Hematopoietic multipotent progenitor cell treated with erythropoietin and hydrocortisone succinate and interleukin-3 and kit ligand, for 15 days (in vitro differentiated cells): Measurements from ENCODE around the gene CYB5D1.

Experiments used
- DNase-seq: peaks from one replicate; pipeline ENCODE4 v3.0.0-alpha.2; 2015; ENCODE audit warnings: low spot score

The CYB5D1 gene

DNA sequence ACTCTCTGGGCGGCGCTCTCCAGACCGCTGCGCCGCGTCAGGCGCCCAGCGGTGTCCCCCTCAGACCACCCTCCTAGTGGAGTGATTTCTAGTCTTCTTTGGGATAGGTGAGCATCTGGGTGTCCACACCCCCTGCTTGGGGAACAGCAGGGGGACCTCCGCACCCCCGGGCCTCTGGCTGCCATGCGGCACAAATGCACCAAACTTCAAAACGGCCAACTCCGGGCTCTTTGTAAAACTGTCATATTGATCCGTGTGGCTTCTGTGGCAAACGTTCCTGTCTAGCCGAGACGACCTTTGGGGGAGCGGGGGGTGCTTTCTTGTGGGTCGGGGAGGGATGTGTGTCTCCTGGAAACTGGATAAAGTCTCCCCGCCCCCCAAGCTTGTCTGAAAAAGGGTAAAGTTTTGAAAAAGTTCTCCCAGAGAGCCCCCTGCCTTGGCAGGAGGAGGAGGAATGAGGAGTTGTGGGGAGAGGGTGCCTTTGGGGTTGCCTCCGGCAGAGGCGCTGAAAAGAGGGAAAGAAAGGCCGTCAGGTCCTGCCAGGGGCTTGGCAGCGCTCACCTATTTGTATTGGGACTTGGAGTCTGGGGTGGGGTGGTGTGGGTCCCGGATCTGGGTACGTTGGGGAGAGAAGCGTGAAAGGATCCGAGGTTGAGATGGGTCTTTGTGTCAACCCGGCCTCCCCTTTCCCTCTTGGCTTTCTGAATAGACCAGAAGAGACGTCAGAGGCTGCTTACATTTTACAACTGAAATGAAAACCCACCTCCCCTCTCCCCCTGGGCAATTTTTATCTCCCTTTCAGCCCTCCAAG is 28.6 kb downstream of the CYB5D1 start:
- DNase-seq = no peak

DNA sequence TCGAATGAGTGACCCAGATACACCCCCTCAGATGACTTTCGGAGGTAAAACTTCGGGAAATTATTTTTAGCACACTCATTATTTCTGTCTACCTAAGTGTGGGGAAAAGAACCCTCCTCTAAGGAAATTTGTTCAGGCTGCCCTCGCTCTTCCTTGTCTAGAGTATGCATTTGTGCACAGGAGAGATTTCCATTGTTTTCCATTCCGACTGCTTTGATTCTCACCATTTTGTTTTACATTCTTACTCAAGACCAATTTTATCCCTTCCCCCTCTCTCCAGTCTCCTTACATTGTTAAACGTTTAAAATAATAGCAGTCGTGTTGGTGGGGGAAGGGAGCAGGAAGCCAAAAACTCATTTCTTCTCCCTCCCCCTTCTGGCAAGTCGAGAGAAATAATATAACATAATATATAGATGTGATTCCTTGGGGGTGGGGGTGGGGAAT is 29.3 kb downstream of the CYB5D1 start:
- no peak for DNase-seq

DNA sequence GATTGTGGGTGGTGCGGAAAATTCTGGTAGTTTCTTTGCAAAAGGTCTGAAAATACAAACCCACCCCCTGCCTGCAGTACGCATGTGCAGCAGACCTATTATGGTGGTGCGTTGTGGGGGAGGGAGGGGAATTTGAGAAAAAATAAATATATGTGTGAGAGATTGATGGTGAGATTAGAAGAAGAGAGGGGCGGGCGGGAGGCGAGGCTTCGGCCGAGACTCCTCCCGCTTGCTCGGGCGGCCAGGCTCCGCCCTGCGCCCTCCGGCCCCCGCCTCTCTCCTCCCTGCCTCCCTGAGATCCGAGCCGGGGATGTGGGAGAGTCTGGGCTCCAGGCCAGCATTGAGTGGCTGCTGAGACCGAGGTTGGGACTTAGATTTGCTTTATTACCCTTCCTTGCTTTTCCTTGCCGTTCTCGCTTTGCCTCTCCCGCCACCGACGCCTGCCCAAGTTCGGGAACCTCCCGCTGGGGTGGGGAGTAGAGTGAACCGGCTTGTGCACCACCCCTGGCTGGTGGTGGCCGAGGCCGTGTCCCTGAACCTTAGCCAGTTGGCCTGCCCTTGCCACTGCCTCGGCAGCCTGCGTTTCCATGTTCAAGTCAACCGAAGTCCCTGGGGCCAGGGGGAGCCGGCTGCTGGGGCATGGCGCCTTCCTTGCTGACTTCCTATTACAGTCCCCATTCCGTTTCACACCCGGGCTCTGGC is 29.8 kb downstream of the CYB5D1 start:
- DNase-seq = peak; percentile 74

DNA sequence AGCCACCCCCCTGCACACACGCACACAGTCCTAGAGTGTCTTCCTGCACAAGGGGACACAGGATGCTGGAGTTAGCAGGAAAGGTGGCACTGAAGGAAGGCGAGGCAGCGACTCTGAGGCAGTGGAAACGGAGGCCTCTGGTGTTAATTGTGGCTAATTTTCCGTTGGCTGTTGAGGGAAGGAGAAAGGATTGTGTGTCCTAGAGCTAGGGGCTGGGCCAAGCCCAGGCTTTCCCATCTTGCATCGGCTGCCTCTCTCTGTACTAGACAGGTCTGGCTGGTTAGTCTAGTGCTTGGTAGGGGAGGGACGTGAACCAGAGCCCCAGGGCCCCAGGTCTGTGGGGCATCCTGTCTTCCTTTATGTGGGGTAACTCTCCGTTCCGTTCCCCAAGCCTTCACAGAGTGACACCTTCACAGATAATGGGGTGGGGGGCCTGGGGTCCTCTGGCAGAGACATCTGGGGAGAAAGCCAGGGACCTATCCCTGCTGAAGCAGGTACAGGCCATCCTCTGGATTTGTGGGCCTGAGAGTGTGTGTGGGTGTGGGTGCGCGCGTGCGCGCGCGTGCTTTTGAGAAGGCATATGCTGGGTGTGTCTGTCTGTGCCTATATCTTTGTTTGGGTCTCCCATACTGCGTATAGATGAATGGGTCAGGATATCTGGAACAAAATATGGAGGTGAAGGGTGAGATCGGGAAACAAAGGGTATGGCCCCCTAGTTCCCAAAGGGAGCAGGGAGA is 30.5 kb downstream of the CYB5D1 start, which contains the start of gene CHD3:
CHD3 (plus strand) TSS at position 606 of the 737 bp plus-strand sequence. CDS start 212 bp downstream, outside the sequence.
- no peak for DNase-seq

DNA sequence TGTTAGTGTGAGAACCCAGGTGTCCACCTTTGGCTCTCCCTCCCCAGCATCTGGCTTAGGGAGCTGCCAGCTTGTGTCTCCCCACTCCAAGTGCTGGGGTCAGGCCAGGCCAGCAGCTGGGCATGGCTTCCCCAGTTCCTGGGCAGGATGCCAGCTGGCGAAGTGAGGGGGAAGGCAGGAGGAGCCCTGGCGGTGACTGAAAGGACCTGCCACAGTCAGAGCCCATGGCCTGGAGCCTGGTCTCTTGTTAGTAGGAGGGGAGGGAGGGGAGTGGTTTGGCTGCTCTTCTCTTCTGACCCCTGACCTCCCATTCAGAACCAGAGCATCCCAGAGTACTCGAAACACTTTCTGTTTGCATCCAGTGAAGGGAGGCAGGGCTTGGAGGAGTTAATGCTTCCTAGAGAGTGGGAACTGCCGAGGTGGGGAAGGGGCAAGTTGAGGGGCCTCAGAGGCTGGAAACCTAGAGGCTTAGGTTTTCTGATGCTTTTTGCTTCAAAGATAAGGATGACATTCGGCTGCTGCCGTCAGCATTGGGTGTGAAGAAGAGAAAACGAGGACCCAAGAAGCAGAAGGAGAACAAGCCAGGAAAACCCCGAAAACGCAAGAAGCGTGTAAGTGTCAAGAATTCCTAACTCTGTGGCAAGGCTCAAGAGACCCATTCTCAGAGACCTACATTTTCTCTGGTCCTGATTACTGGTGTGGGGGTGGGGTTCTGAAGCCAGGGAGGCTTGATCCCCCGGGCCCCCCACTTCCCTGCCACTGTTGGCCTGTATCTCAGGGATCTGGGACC is 31.6 kb downstream of the CYB5D1 start:
- peak; percentile 94 for DNase-seq

DNA sequence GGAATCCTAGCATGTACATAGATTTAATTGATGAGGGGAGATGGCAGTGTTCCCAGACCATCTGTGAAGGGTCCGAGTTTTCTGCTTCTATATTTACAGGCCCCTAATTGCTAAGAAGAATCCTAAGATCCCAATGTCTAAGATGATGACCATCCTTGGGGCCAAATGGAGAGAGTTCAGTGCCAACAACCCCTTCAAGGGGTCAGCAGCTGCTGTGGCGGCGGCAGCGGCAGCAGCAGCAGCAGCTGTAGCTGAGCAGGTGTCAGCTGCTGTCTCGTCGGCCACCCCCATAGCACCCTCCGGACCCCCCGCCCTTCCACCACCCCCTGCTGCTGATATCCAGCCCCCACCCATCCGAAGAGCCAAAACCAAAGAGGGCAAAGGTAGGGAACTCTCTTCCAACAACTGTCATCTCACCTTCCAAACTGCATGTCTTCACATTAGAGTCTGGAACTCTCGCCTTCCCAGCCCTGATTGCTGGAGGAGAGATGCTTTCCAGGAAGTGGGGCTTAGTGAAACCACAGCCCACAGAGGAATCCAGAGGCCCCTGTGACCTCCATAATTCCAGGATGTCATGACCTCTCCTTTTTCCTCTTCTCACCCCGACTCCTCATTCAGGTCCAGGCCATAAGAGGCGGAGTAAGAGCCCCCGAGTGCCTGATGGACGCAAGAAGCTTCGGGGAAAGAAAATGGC is 35.5 kb downstream of the CYB5D1 start:
- no peak for DNase-seq

DNA sequence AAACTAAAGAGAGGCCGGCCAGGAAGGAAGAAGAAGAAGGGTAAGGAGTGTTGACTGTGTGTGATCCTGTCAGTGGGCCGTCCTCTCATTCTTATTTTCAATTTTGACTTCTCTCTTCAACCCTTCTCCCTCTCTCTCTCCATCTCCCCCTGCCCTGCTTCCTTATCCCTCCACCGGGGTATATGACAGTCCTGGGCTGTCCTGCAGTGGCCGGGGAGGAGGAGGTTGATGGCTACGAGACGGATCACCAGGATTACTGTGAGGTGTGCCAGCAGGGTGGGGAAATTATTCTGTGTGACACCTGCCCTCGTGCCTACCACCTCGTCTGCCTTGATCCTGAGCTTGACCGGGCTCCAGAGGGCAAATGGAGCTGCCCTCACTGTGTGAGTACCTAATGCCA is 36.4 kb downstream of the CYB5D1 start:
- no peak for DNase-seq

DNA sequence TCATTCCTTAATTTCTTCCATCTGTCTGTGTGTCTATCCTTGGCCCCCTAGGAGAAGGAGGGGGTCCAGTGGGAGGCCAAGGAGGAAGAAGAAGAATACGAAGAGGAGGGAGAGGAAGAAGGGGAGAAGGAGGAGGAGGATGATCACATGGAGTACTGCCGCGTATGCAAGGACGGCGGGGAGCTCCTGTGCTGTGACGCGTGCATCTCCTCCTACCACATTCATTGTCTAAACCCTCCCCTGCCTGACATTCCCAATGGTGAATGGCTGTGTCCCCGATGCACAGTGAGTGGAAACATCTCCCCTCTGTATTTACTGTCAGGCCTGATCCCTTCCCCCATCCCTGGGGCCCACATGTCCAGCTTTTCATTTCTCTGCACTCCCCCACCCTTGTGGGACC is 37.1 kb downstream of the CYB5D1 start:
- no peak for DNase-seq

DNA sequence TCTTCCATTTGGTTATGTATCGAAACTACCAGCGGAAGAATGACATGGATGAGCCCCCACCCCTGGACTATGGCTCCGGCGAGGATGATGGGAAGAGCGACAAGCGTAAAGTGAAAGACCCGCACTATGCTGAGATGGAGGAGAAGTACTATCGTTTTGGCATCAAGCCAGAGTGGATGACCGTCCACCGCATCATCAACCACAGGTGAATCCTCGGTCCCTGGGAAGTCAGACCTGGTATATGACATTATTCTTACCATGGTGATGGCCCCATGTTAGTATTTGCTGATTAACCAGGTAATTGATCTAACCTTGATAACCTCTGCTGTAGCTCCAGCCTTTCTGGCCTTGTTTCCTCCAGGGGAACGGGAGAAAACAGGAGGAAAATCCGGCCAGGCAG is 39.3 kb downstream of the CYB5D1 start:
- DNase-seq = no peak

DNA sequence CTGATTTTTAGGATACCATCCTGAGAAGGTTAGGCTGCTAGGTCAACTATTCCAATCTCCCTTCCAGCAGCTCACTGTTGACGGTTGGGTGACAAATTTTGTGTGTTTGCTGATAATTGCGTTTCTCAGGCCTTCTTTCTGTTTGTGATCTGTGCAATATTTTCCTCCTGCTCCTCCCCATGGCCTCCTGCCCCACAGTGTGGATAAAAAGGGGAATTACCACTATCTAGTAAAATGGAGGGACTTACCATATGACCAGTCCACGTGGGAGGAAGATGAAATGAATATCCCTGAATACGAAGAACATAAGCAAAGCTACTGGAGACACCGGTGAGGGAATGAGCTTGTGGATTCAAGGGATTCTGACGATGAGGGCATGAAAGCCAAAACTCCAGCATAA is 40.0 kb downstream of the CYB5D1 start:
- peak; percentile 41 for DNase-seq

DNA sequence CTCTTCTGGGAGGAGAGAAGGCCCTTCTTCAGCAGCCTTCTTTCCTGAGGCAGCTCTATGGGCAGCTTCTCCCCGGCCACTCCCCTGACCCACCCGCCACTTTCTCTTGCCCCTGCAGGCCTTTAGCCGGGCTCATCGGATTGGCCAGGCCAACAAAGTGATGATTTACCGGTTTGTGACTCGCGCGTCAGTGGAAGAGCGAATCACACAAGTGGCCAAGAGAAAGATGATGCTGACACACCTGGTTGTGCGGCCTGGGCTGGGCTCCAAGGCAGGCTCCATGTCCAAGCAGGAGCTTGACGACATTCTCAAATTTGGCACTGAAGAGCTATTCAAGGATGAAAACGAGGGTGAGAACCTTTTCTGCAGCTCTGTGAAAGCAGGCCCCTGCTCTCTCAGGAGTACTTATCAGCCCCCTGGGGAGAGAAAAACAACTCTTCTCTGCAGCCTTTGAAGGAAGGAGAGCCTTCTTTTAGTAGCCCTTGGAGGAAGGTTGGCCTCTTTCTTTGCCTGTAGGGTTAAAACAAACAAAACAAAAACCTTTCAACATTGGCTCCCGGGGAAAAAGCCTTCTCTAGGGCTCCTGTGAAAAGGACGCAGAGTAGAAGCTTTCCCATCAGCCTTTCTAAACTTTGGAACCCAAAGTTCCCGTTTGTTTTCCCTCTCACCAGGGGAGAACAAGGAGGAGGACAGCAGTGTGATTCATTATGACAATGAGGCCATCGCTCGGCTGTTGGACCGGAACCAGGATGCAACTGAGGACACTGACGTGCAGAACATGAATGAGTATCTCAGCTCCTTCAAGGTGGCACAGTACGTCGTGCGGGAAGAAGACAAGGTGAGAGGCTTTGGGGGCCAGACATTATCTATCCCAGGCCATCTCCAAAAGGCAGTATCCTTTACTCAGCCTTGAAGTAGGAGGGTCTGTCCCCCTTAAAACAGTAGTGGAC is 45.6 kb downstream of the CYB5D1 start:
- no peak for DNase-seq

DNA sequence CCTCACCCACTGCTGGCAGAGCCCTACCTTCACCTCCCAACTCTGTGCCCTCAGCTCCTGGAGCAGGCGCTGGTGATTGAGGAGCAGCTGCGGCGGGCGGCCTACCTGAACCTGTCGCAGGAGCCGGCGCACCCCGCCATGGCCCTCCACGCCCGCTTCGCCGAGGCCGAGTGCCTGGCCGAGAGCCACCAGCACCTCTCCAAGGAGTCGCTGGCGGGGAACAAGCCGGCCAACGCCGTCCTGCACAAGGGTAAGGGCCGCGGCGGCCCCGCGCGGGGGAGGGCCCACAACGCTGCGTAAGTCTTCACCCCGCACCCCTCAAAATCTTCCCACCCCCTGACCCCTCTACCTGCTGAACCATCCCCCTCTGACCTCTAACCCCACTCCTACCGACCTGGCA is 51.3 kb downstream of the CYB5D1 start:
- no peak for DNase-seq

DNA sequence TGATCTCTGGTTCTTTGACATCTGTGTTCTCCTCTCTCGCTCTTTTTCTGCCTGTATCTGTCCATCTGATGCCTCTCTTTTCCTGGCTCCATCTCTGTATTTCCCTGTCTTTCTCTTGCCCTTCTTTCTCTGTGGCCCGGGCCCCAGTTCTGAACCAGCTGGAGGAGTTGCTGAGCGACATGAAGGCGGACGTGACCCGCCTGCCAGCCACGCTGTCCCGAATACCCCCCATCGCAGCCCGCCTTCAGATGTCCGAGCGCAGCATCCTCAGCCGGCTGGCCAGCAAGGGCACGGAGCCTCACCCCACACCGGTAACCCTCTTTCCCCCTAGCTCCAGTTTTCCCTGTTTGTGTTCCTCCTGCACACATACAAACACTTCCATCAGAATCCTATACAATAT is 52.5 kb downstream of the CYB5D1 start:
- DNase-seq = no peak

DNA sequence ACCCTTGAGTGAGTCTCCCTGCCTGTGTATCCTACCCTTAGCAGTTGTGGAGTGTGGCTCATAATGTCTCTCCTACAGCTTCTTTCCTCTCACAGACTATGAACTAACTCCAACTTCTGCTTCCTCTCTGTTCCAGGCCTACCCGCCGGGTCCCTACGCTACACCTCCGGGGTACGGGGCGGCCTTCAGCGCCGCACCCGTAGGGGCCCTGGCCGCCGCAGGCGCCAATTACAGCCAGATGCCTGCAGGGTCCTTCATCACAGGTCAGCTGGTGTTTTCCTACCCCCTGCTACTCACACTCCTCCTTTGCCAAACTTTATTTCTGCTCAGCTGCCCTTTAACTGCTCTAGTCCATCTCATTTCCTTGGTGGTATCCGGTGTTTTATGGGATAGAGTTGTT is 52.9 kb downstream of the CYB5D1 start:
- no peak for DNase-seq

DNA sequence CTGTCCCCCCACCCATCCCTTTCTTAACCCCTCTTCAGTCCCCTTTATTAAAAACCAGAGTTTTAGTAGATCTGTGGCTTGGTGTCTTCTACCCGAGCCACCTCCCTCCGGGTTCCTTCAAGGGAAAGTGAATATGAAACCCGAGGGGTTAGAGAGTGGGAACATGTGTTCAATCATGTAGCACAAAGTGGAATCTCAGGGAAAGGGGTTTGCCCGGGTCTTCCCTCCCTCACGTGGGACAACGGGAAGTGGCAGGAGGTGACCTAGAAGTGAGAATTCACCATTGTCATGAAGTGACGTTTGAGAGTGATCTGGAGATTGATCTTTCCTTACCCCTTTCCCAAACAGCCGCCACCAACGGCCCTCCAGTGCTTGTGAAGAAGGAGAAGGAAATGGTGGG is 53.3 kb downstream of the CYB5D1 start:
- DNase-seq = no peak
